PC-9 (cell line): ENCODE data around the gene KREMEN1. TPM values are rescaled to one million over a fixed set of nuclear protein-coding genes. Genes with fewer than 3 reads are reported as not detected.

ENCODE experiments used
- BruUV-seq: library from RNA; stranded (reverse); fragments of 400-500 nt; replicated peaks from 2 replicates; lab custom pipeline; 2021; lab: Mats Ljungman, UMichigan
- CTCF ChIA-PET: fragments of 300-600 bp; sonication (Branson Sonifier 250); formaldehyde crosslinking; loops from one replicate; lab custom pipeline; 2022; ENCODE audit warnings: antibody characterized with exemption; lab: Charles Lee
- POLR2A ChIA-PET: fragments of 300-600 bp; sonication (Branson Sonifier 250); formaldehyde crosslinking; loops from one replicate; lab custom pipeline; 2022; ENCODE audit warnings: antibody characterized with exemption; ENCODE audit not compliant: unreplicated experiment; lab: Charles Lee
- DNase-seq, 2 experiments: peaks; one replicate each; pipeline versions ENCODE4 v3.0.0 to v3.0.0-alpha.2; 2015 to 2022; ENCODE audit warnings: mixed read lengths in 1 of 2
- H2AFZ ChIP-seq: fragments of 200-600 bp; sonication (generic); 2 replicates; pipeline ENCODE4 v1.8.1; 2017; ENCODE audit warnings: antibody characterized with exemption
- H3F3A ChIP-seq: fragments of 200-600 bp; sonication (generic); 2 replicates; pipeline ENCODE4 v1.8.1; 2017; ENCODE audit warnings: antibody characterized with exemption, mild to moderate bottlenecking, low read depth; ENCODE audit not compliant: insufficient read depth
- H3K27ac ChIP-seq: fragments of 200-600 bp; sonication (generic); 2 replicates; pipeline ENCODE4 v1.6.1; 2016; ENCODE audit warnings: mixed run types
- H3K27me3 ChIP-seq: fragments of 200-600 bp; sonication (generic); 2 replicates; pipeline ENCODE4 v1.6.1; 2016; ENCODE audit warnings: low read depth, mixed run types; ENCODE audit not compliant: insufficient read depth
- H3K36me3 ChIP-seq: fragments of 200-600 bp; sonication (generic); 2 replicates; pipeline ENCODE4 v1.6.1; 2016; ENCODE audit warnings: low read depth, mixed run types
- H3K4me1 ChIP-seq: fragments of 200-600 bp; sonication (generic); replicated peaks from 2 replicates; pipeline ENCODE4 v1.6.1; 2016; ENCODE audit warnings: mixed run types; ENCODE audit not compliant: insufficient read depth
- H3K4me2 ChIP-seq: fragments of 200-600 bp; sonication (generic); 2 replicates; pipeline ENCODE4 v1.6.1; 2017; ENCODE audit warnings: mixed run types
- H3K4me3 ChIP-seq: fragments of 200-600 bp; sonication (generic); 2 replicates; pipeline ENCODE4 v1.6.1; 2016; ENCODE audit warnings: mixed run types
- H3K79me2 ChIP-seq: fragments of 200-600 bp; sonication (generic); 2 replicates; pipeline ENCODE4 v1.6.1; 2017; ENCODE audit warnings: low read depth, mixed run types
- H3K9me2 ChIP-seq: fragments of 200-600 bp; sonication (generic); 2 replicates; pipeline ENCODE4 v1.8.1; 2017; ENCODE audit warnings: mild to moderate bottlenecking; ENCODE audit not compliant: insufficient read depth
- H3K9me3 ChIP-seq: fragments of 200-600 bp; sonication (generic); 2 replicates; pipeline ENCODE4 v1.8.1; 2016; ENCODE audit warnings: low read depth; ENCODE audit not compliant: insufficient read depth
- H4K20me1 ChIP-seq: fragments of 200-600 bp; sonication (generic); 2 replicates; pipeline ENCODE4 v1.8.1; 2017; ENCODE audit not compliant: insufficient read depth
- EZH2 ChIP-seq: fragments of 200-600 bp; sonication (generic); IDR thresholded peaks from 2 replicates; pipeline ENCODE4 v1.8.0; 2017; ENCODE audit warnings: antibody characterized with exemption, low read depth
- intact Hi-C: fragments of 100-400 bp; cut with micrococcal nuclease; formaldehyde crosslinking; loops from one replicate; pipeline ENCODE4 v1.10.0; 2022; ENCODE audit not compliant: unreplicated experiment
- total RNA-seq: library from RNA; stranded (reverse); gene quantifications from 2 replicates; pipeline ENCODE4 v1.2.3, GENCODE V29; 2021
- TF ChIP-seq, protein P1 (sequence below): fragments of 200-600 bp; sonication (generic); conservative IDR thresholded peaks from 2 replicates; pipeline ENCODE4 v1.6.1; 2017; ENCODE audit warnings: mixed run types, antibody characterized with exemption, mild to moderate bottlenecking, moderate library complexity

KREMEN1 gene
- total RNA-seq, 1 experiment from 2014 or later: 6.1 TPM

DNA sequence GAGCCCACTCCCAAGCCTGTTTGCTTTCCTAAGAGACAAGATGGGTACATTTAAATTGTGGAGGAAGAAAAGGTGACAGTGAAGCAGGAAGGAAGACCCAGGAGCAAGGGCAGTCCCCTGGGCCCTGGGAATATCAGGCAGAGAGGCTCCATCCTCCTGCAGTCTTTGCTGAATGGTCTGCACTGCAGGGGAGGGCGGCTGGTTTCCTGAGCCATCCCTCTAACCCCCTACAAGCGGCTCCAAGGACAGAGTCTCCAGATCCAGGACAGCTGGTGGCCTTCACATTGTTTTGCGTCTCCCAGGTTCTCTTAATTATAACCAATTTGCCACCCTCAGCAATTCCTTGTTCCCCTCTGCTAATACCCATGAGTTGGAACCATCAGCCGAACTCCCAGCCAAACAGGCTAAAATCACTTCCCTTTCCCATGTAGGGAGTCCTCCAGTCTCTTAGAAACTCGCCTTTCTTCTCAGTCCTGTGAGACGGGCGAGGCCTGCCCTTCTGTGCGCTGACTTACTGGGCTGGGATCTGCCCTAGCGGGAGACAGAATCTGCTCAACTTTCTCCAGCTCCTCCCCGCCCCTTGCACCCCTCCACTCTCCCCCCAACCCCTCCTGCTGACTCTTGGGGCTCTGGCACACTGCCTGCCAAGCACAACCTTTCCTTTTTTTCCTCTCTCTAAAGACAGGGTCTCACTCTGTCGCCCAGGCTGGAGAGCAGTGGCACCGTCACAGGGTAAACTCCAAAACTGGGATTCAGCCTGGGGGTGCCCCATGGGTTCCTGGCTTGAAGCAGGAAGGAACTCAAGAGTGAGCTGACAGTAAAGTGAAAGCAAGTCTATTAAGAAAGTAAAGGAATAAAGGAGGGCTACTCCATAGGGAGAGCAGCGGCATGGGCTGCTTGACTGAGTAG, 79.5 kb downstream of the KREMEN1 start:
- no TSS peak for BruUV-seq
- H3K27ac ChIP-seq: no peak overlapping the region
- CTCF ChIA-PET: no interaction called here

DNA sequence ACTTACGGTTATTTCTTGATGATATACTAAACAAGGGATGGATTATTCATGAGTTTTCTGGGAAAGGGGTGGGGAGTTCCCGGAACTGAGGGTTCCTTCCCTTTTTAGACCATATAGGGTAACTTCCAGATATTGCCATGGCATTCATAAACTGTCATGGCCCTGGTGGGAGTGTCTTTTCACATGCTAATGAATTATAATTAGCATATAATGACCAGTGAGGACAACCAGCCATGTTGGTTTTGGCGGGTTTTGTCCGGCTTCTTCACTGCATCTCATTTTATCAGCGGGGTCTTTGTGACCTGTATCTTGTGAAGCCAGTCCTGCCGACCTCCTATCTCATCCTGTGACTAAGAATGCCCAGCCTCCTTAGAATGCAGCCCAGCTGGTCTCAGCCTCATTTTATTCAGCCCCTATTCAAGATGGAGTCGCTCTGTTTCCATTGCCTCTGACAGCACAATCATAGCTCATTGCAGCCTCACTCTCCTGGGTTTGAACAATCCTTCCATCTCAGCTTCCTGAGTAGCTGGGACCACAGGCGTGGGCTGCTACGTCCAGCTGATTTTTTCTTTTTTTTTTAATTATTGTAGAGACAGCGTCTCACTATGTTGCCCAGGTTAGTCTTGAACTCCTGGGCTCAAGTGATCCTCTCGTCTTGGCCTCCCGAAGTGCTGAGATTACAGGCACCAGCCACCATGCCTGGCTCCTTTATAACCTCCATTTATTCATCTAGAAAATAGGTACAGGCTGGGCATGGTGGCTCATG, 80.3 kb downstream of the KREMEN1 start:
- POLR2A ChIA-PET: no interaction called here
- intact Hi-C loops: loop anchor here (10.0 kb wide), 2 partner anchors 108 to 548 kb away; no protein-coding TSS in a partner anchor

More for the DNA sequence above, 79.5 kb downstream of the KREMEN1 start:
- DNase-seq: no peak
- POLR2A ChIA-PET: no interaction called here
- Histone ChIP-seq H4K20me1 (no peaks in the 10 kb centered on the region), H2AFZ (no peak overlapping the region), H3K9me3 (no peaks in the 10 kb centered on the region), H3F3A (no peaks in the 10 kb centered on the region), H3K4me3 (no peak overlapping the region), H3K4me1 (0 out of 2 replicates have a peak, but pooled peaks cover 4% of the 10 kb centered on the region), H3K4me2 (no peak overlapping the region), H3K9me2 (no peaks in the 10 kb centered on the region), H3K36me3 (no peaks in the 10 kb centered on the region), H3K79me2 (no peaks in the 10 kb centered on the region), H3K27me3 (no peaks in the 10 kb centered on the region)
- intact Hi-C loops: loop anchor here (10.0 kb wide), 2 partner anchors 107 to 547 kb away; no protein-coding TSS in a partner anchor
- TF ChIP-seq, protein P1, sequence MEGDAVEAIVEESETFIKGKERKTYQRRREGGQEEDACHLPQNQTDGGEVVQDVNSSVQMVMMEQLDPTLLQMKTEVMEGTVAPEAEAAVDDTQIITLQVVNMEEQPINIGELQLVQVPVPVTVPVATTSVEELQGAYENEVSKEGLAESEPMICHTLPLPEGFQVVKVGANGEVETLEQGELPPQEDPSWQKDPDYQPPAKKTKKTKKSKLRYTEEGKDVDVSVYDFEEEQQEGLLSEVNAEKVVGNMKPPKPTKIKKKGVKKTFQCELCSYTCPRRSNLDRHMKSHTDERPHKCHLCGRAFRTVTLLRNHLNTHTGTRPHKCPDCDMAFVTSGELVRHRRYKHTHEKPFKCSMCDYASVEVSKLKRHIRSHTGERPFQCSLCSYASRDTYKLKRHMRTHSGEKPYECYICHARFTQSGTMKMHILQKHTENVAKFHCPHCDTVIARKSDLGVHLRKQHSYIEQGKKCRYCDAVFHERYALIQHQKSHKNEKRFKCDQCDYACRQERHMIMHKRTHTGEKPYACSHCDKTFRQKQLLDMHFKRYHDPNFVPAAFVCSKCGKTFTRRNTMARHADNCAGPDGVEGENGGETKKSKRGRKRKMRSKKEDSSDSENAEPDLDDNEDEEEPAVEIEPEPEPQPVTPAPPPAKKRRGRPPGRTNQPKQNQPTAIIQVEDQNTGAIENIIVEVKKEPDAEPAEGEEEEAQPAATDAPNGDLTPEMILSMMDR: no peak
- TF ChIP-seq EZH2: no peak

More for the DNA sequence above, 80.3 kb downstream of the KREMEN1 start:
- 0 out of 2 replicates have a peak, but pooled peaks cover 4% of the 10 kb centered on the region for H3K4me1 ChIP-seq
- H3K36me3 ChIP-seq: no peaks in the 10 kb centered on the region
- no peaks in the 10 kb centered on the region for H3K9me2 ChIP-seq
- DNase-seq: no peak
- H3K27ac ChIP-seq: no peak overlapping the region
- H3K4me2 ChIP-seq: no peak overlapping the region
- no peak overlapping the region for H2AFZ ChIP-seq
- no peaks in the 10 kb centered on the region for H3F3A ChIP-seq
- CTCF ChIA-PET: interaction anchor here (0.7 kb wide), 2 partner anchors 83 to 274 kb away, joined by 3 to 19 read pairs; no protein-coding TSS in a partner anchor
- no peak overlapping the region for H3K4me3 ChIP-seq
- H3K9me3 ChIP-seq: no peaks in the 10 kb centered on the region
- no peaks in the 10 kb centered on the region for H3K27me3 ChIP-seq
- BruUV-seq: no TSS peak
- TF ChIP-seq EZH2: no peak
- TF ChIP-seq, protein P1: no peak
- no peaks in the 10 kb centered on the region for H4K20me1 ChIP-seq
- H3K79me2 ChIP-seq: no peaks in the 10 kb centered on the region
